Endothelial cell (in vitro differentiated cells): ENCODE results near the gene IBA57. TPM values are rescaled to one million over a fixed set of nuclear protein-coding genes. Genes with fewer than 3 reads are reported as not detected.
"Not testable (repeated sequence)": the region's sequence is repeated elsewhere in the genome, so short reads cannot be mapped to it uniquely, and the experiment has no call there.

Source experiments
- DNase-seq: peaks from one replicate; pipeline ENCODE4 v3.0.0; 2021; ENCODE audit warnings: low spot score
- H3K27ac Mint-ChIP-seq: one replicate; pipeline ENCODE4 v1.8.0; 2021; ENCODE audit warnings: mixed read lengths, inconsistent platforms; ENCODE audit not compliant: unreplicated experiment
- H3K27me3 Mint-ChIP-seq: one replicate; pipeline ENCODE4 v1.8.0; 2021; ENCODE audit warnings: mild to moderate bottlenecking, moderate library complexity, mixed read lengths, inconsistent platforms; ENCODE audit not compliant: unreplicated experiment
- H3K36me3 Mint-ChIP-seq: one replicate; pipeline ENCODE4 v1.8.0; 2021; ENCODE audit warnings: mild to moderate bottlenecking, low read depth, mixed read lengths, inconsistent platforms; ENCODE audit not compliant: unreplicated experiment
- H3K4me1 Mint-ChIP-seq: one replicate; pipeline ENCODE4 v1.8.0; 2021; ENCODE audit warnings: mild to moderate bottlenecking, mixed read lengths, inconsistent platforms; ENCODE audit not compliant: unreplicated experiment
- H3K4me3 Mint-ChIP-seq: one replicate; pipeline ENCODE4 v1.8.0; 2021; ENCODE audit warnings: mild to moderate bottlenecking, mixed read lengths, inconsistent platforms; ENCODE audit not compliant: unreplicated experiment
- H3K9me3 Mint-ChIP-seq: one replicate; pipeline ENCODE4 v1.8.0; 2021; ENCODE audit warnings: mixed read lengths, inconsistent platforms; ENCODE audit not compliant: unreplicated experiment
- CTCF ChIP-seq: fragments of 200-600 bp; sonication (generic); IDR thresholded peaks from one replicate; pipeline ENCODE4 v1.5.0; 2021; ENCODE audit warnings: antibody characterized with exemption; ENCODE audit not compliant: unreplicated experiment
- total RNA-seq: library from RNA; stranded (reverse); fragmentation: NEBNext Ultra II Directional; extraction: Animal tissue kit (Norgen Biotek cat#: 25700); gene quantifications from one replicate; pipeline ENCODE4 v1.2.1, GENCODE V29; 2021; ENCODE audit not compliant: unreplicated experiment

Gene IBA57
- total RNA-seq, 1 donor from 2014 or later: 11.5 TPM

GRCh38 chr1:228225740-228226139, 60.1 kb downstream of the IBA57 start:
- TF ChIP-seq CTCF: no peak
- no peaks in the 10 kb centered on the region for H3K4me1 Mint-ChIP-seq
- H3K9me3 Mint-ChIP-seq: no peaks in the 10 kb centered on the region
- no peak overlapping the region for H3K27ac Mint-ChIP-seq
- H3K27me3 Mint-ChIP-seq: peaks cover 3% of the 10 kb centered on the region
- H3K36me3 Mint-ChIP-seq: peaks cover 35% of the 10 kb centered on the region
- H3K4me3 Mint-ChIP-seq: peak overlapping the region; percentile 31
- no peak for DNase-seq

GRCh38 chr1:228226141-228226874, 60.7 kb downstream of the IBA57 start:
- H3K9me3 Mint-ChIP-seq: no peaks in the 10 kb centered on the region
- H3K4me1 Mint-ChIP-seq: no peaks in the 10 kb centered on the region
- H3K36me3 Mint-ChIP-seq: peaks cover 32% of the 10 kb centered on the region
- TF ChIP-seq CTCF: no peak
- H3K27me3 Mint-ChIP-seq: peaks cover 3% of the 10 kb centered on the region
- no peak overlapping the region for H3K27ac Mint-ChIP-seq
- no peak for DNase-seq
- H3K4me3 Mint-ChIP-seq: peak overlapping the region; percentile 31

- Mint-ChIP-seq H3K27me3 (peaks cover 3% of the 10 kb centered on the region), H3K9me3 (no peaks in the 10 kb centered on the region), H3K27ac (no peak overlapping the region), H3K4me3 (no peak overlapping the region), H3K4me1 (no peaks in the 10 kb centered on the region), H3K36me3 (peaks cover 32% of the 10 kb centered on the region)
- peak; percentile 27 for TF ChIP-seq CTCF
- DNase-seq: no peak
Observed at GRCh38 chr1:228226956-228227791, 61.6 kb downstream of the IBA57 start.

DNA sequence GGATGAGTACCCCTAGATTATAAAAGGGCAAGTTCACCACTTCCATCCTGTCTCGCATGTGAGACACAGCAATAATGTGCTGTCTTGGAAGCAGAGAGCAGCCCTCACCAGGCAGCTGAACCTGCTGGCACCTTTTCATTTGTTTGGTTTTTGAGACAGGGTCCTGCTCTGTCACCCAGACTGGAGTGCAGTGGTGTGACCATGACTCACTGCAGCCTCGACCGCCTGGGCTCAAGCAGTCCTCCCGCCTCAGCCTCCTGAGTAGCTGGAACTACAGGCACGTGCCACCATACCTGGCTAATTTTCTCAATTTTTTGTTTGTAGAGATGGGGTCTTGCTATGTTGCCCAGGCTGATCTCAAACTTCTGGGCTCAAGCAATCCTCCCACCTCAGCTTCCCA, 62.5 kb downstream of the IBA57 start:
- H3K27ac Mint-ChIP-seq, H3K4me3 Mint-ChIP-seq: not testable (repeated sequence)

DNA sequence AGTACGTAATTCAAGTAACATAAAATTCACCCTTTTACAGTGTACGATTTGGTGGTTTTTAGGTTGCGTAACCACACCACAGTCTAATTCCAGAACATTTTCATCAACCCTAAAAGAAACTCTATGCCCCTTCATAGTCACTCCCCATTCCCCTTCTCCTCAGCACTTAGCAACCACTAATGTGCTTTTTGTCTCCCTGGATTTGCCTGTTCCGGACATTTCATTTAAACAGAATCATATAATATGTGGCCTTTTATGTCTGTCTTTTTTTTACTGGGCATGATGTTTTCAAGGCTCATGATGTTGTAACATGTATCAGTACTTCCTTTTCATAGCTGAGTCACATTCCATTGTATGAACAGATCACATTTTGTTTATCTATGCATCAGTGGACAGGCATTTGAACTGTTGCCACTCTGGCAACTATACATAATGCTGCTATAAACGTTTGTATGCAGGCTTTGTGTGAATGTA, 63.0 kb downstream of the IBA57 start:
- no peaks in the 10 kb centered on the region for H3K4me1 Mint-ChIP-seq

More for the DNA sequence above, 62.5 kb downstream of the IBA57 start:
- H3K27me3 Mint-ChIP-seq, DNase-seq, H3K4me1 Mint-ChIP-seq, H3K9me3 Mint-ChIP-seq: not testable (repeated sequence)
- H3K36me3 Mint-ChIP-seq: peaks cover 25% of the 10 kb centered on the region

More for the DNA sequence above, 63.0 kb downstream of the IBA57 start:
- no peak for DNase-seq
- Mint-ChIP-seq H3K36me3 (peaks cover 23% of the 10 kb centered on the region), H3K27me3 (peaks cover 1% of the 10 kb centered on the region), H3K9me3 (no peaks in the 10 kb centered on the region), H3K4me3 (no peak overlapping the region), H3K27ac (no peak overlapping the region)
- TF ChIP-seq CTCF: no peak
